ENCODE results near the gene VTA1. TPM values are rescaled to one million over a fixed set of nuclear protein-coding genes. Genes with fewer than 3 reads are reported as not detected.

The VTA1 gene
- total and polyA plus RNA-seq, 2 of the 13 experiments (the other 11 are each of a cell fraction or from before 2014, with no cell fraction given): 70.7 to 89.1 TPM

DNA sequence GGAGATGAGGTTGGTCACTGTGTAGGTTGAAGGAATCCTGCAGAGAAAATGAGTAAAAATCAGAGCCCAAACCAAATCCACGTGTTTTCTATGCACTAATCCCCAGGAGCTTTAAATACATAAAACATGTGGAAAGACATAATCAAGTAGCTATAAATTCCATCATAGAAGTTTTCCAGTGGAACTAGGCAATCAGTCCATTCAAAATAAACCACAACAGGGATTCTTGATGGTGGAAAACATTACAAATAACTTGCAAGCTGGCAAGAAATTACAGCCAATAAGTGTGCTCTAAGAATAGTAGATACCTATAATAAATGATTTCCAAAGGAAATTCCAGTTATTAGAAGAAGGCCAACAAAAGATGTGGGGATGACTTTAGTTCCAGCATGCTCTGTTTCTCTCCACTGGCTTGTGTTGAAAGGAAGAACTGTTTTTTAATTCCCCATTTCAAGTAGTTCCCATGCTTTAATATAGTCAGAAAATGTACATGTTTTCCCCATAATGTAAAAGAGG lies 104.9 kb downstream of the VTA1 start:
- no peak for FAIRE-seq
- ATAC-seq: no peak
- intact Hi-C loops (cut with micrococcal nuclease; ENCODE audit: unreplicated experiment): no loop called here
- Histone ChIP-seq H3K9ac (ENCODE audit: insufficient read depth, low read depth, low read length) (no peak overlapping the region), H3K79me2 (ENCODE audit: insufficient read depth, low read length) (no peaks in the 10 kb centered on the region), H3K4me2 (ENCODE audit: low read depth, low read length) (no peak overlapping the region), H3K4me3 (replicated peaks in 1 of 3; ENCODE audit: insufficient read depth in 1 of 3, low read depth in 2 of 3, low read length in 3 of 3) (no peak overlapping the region), H3K36me3 (replicated peaks in 1 of 2; ENCODE audit: control insufficient read depth in 1 of 2, insufficient read depth in 2 of 2, low read length in 2 of 2) (no peaks in the 10 kb centered on the region), H2AFZ (ENCODE audit: low read length) (no peak overlapping the region), H3K27me3 (ENCODE audit: control insufficient read depth in 1 of 2, insufficient read depth in 2 of 2, low read length in 2 of 2) (no peaks in the 10 kb centered on the region), H3K27ac (ENCODE audit: extremely low read length, insufficient read depth, low read length) (no peak overlapping the region), H4K20me1 (ENCODE audit: insufficient read depth, low read length) (no peaks in the 10 kb centered on the region), H3K4me1 (ENCODE audit: insufficient read depth, low read length) (peaks cover 32% of the 10 kb centered on the region), H3K9me3 (ENCODE audit: low read length) (no peaks in the 10 kb centered on the region)
- ChIA-PET POLR2A (no interaction called here), CTCF (ENCODE audit: low intra/inter-chr PET ratio, low total read pairs) (no interaction called here)
- BruUV-seq (replicated peaks): no TSS peak
- in situ Hi-C loops (cut with HindIII; ENCODE audit: extremely low pct_ligation_motif_present, low pct_unique_long_range_greater_than_20kb): no loop called here
- WGBS (ENCODE audit: low lambda C conversion rate): 84% methylated on average over 1 of the region's 1 CpG
- no peak for TF ChIP-seq ZNF570 (CRISPR knock-in tag; IDR thresholded peaks at IDR 0.05; ENCODE audit: borderline replicate concordance)
- TF ChIP-seq RFX5 (IDR thresholded peaks at IDR 0.05; ENCODE audit: low read depth, low read length): no peak
- no peak for TF ChIP-seq ZNF367 (CRISPR knock-in tag; IDR thresholded peaks at IDR 0.05; ENCODE audit: borderline replicate concordance)
- DNase-seq (ENCODE audit: low spot score): no peak

- ATAC-seq (peak; percentile 79), DNase-seq (ENCODE audit: low spot score) (no peak), FAIRE-seq (no peak)
- no peak overlapping the region for H3K27ac ChIP-seq (ENCODE audit: extremely low read length, insufficient read depth, low read length)
- peak overlapping the region; percentile 3; the same call in 1 of the 2 replicates for H3K4me2 ChIP-seq (ENCODE audit: low read depth, low read length)
- no peak overlapping the region for H3K9ac ChIP-seq (ENCODE audit: insufficient read depth, low read depth, low read length)
- ChIA-PET CTCF (ENCODE audit: low intra/inter-chr PET ratio, low total read pairs) (no interaction called here), POLR2A (interaction anchor here (1.5 kb wide), 1 partner anchor 12 kb away, joined by 3 read pairs; no protein-coding TSS in a partner anchor)
- BruUV-seq (replicated peaks): no TSS peak
- H4K20me1 ChIP-seq (ENCODE audit: insufficient read depth, low read length): no peaks in the 10 kb centered on the region
- WGBS (ENCODE audit: low lambda C conversion rate): 58% methylated on average over 6 of the region's 6 CpGs
- no peaks in the 10 kb centered on the region for H3K79me2 ChIP-seq (ENCODE audit: insufficient read depth, low read length)
- intact Hi-C loops (cut with micrococcal nuclease; ENCODE audit: unreplicated experiment) (no loop called here), in situ Hi-C loops (cut with HindIII; ENCODE audit: extremely low pct_ligation_motif_present, low pct_unique_long_range_greater_than_20kb) (no loop called here)
- no peaks in the 10 kb centered on the region for H3K36me3 ChIP-seq (replicated peaks in 1 of 2; ENCODE audit: control insufficient read depth in 1 of 2, insufficient read depth in 2 of 2, low read length in 2 of 2)
- no peaks in the 10 kb centered on the region for H3K27me3 ChIP-seq (ENCODE audit: control insufficient read depth in 1 of 2, insufficient read depth in 2 of 2, low read length in 2 of 2)
- peaks cover 56% of the 10 kb centered on the region for H3K4me1 ChIP-seq (ENCODE audit: insufficient read depth, low read length)
- H3K9me3 ChIP-seq (ENCODE audit: low read length): no peaks in the 10 kb centered on the region
- H3K4me3 ChIP-seq (replicated peaks in 1 of 3; ENCODE audit: insufficient read depth in 1 of 3, low read depth in 2 of 3, low read length in 3 of 3): no peak overlapping the region
- no peak overlapping the region for H2AFZ ChIP-seq (ENCODE audit: low read length)
- TF ChIP-seq, protein P1, sequence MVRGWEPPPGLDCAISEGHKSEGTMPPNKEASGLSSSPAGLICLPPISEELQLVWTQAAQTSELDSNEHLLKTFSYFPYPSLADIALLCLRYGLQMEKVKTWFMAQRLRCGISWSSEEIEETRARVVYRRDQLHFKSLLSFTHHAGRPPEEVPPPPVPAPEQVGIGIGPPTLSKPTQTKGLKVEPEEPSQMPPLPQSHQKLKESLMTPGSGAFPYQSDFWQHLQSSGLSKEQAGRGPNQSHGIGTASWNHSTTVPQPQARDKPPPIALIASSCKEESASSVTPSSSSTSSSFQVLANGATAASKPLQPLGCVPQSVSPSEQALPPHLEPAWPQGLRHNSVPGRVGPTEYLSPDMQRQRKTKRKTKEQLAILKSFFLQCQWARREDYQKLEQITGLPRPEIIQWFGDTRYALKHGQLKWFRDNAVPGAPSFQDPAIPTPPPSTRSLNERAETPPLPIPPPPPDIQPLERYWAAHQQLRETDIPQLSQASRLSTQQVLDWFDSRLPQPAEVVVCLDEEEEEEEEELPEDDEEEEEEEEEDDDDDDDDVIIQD (CRISPR knock-in tag; IDR thresholded peaks at IDR 0.05; ENCODE audit: low read depth): peak; percentile 92
- TF ChIP-seq MAFK (conservative IDR thresholded peaks at IDR 0.05 in 1 of 2, IDR thresholded peaks at IDR 0.05 in 1 of 2; ENCODE audit: low read length in 2 of 2) (peak; percentile 99), ZFP36L1 (CRISPR knock-in tag; IDR thresholded peaks at IDR 0.05) (no peak), HNF4A (CRISPR knock-in tag; IDR thresholded peaks at IDR 0.05) (peak; percentile 77), MIXL1 (CRISPR knock-in tag; IDR thresholded peaks at IDR 0.05) (0 out of 2 replicates have a peak, but pooled peaks have one; percentile 55), HNF1A (IDR thresholded peaks at IDR 0.05; ENCODE audit: low read depth) (peak; percentile 48; the same call in 1 of the 2 replicates), HNF1A (CRISPR knock-in tag; IDR thresholded peaks at IDR 0.05; ENCODE audit: borderline replicate concordance) (no peak), CEBPG (CRISPR knock-in tag; IDR thresholded peaks at IDR 0.05) (no peak), POGZ (CRISPR knock-in tag; IDR thresholded peaks at IDR 0.05) (0 out of 2 replicates have a peak, but pooled peaks have one; percentile 38), MAFF (IDR thresholded peaks at IDR 0.05; ENCODE audit: low read depth, low read length) (peak; percentile 99), MYNN (CRISPR knock-in tag; IDR thresholded peaks at IDR 0.05; ENCODE audit: low read depth) (no peak)
- TF ChIP-seq, protein P2, sequence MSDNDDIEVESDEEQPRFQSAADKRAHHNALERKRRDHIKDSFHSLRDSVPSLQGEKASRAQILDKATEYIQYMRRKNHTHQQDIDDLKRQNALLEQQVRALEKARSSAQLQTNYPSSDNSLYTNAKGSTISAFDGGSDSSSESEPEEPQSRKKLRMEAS (IDR thresholded peaks at IDR 0.05): peak; percentile 36; the same call in 1 of the 2 replicates
These were observed 107.5 kb downstream of the VTA1 start for GRCh38 chr6:142254513-142254912.

Measured in HepG2 (cell line).